HepG2 (cell line): Measurements from ENCODE around the gene THADA. TPM values are rescaled to one million over a fixed set of nuclear protein-coding genes. Genes with fewer than 3 reads are reported as not detected.

Experiments
- AHR ChIP-seq: IDR thresholded peaks from 2 replicates; pipeline ENCODE4 v1.6.1; 2018; ENCODE audit warnings: missing genetic modification reagents, missing compliant biosample characterization
- ATF7-NPFF ChIP-seq: sonication (generic); formaldehyde crosslinking; IDR thresholded peaks from 2 replicates; pipeline ENCODE4 v1.8.1; 2023; ENCODE audit warnings: mild to moderate bottlenecking, low read depth, missing genetic modification reagents, moderate library complexity
- BHLHE40 ChIP-seq: IDR thresholded peaks from 2 replicates; pipeline ENCODE4 v1.6.1; 2011; ENCODE audit warnings: low read length, improper control_type of control experiment
- CREB3 ChIP-seq: sonication (generic); formaldehyde crosslinking; IDR thresholded peaks from 2 replicates; pipeline ENCODE4 v1.5.0; 2020; ENCODE audit warnings: missing genetic modification reagents
- ELF3 ChIP-seq: IDR thresholded peaks from 2 replicates; pipeline ENCODE4 v1.6.1; 2016; ENCODE audit warnings: missing genetic modification reagents, missing compliant biosample characterization
- ELF4 ChIP-seq: sonication (generic); formaldehyde crosslinking; IDR thresholded peaks from 2 replicates; pipeline ENCODE4 v1.5.0; 2020; ENCODE audit warnings: missing genetic modification reagents, mild to moderate bottlenecking, moderate library complexity, borderline replicate concordance
- HMG20A ChIP-seq: IDR thresholded peaks from 2 replicates; pipeline ENCODE4 v1.6.1; 2016; ENCODE audit warnings: borderline replicate concordance
- IKZF1 ChIP-seq: fragments of 450-650 bp; IDR thresholded peaks from 2 replicates; pipeline ENCODE4 v1.7.1; 2016
- MED1 ChIP-seq: sonication (generic); formaldehyde crosslinking; IDR thresholded peaks from 2 replicates; pipeline ENCODE4 v1.4.0; 2020; ENCODE audit warnings: missing genetic modification reagents
- NCOA2 ChIP-seq: sonication (generic); formaldehyde crosslinking; IDR thresholded peaks from 2 replicates; pipeline ENCODE4 v1.8.0; 2022; ENCODE audit warnings: inconsistent platforms
- RBAK ChIP-seq: sonication (generic); formaldehyde crosslinking; IDR thresholded peaks from 2 replicates; pipeline ENCODE4 v1.5.1; 2020; ENCODE audit warnings: mild to moderate bottlenecking, missing genetic modification reagents
- RFXANK ChIP-seq: IDR thresholded peaks from 2 replicates; pipeline ENCODE4 v1.6.1; 2016
- RFXAP ChIP-seq: sonication (generic); formaldehyde crosslinking; IDR thresholded peaks from 2 replicates; pipeline ENCODE4 v1.4.0; 2020; ENCODE audit warnings: missing genetic modification reagents, borderline replicate concordance
- SNAPC4 ChIP-seq: sonication (generic); formaldehyde crosslinking; IDR thresholded peaks from 2 replicates; pipeline ENCODE4 v1.4.0; 2020; ENCODE audit warnings: mild to moderate bottlenecking, missing genetic modification reagents
- SPEN ChIP-seq: sonication (generic); formaldehyde crosslinking; IDR thresholded peaks from 2 replicates; pipeline ENCODE4 v1.5.1; 2020; ENCODE audit warnings: low read depth, mild to moderate bottlenecking, missing genetic modification reagents
- TRIM22 ChIP-seq: fragments of 450-650 bp; IDR thresholded peaks from 2 replicates; pipeline ENCODE4 v1.6.1; 2017
- XRCC5 ChIP-seq: fragments of 200-400 bp; formaldehyde crosslinking; optimal IDR thresholded peaks from 2 replicates; pipeline ENCODE3; 2017; ENCODE audit warnings: mild to moderate bottlenecking, low read length
- YEATS4 ChIP-seq: sonication (generic); formaldehyde crosslinking; IDR thresholded peaks from 2 replicates; pipeline ENCODE4 v1.4.0; 2020; ENCODE audit warnings: missing genetic modification reagents, borderline replicate concordance
- ZMYM4 ChIP-seq: sonication (generic); formaldehyde crosslinking; IDR thresholded peaks from 2 replicates; pipeline ENCODE4 v1.8.1; 2023; ENCODE audit warnings: mild to moderate bottlenecking, missing genetic modification reagents
- ZNF20 ChIP-seq: sonication (generic); formaldehyde crosslinking; IDR thresholded peaks from 2 replicates; pipeline ENCODE4 v1.4.0; 2020; ENCODE audit warnings: mild to moderate bottlenecking, moderate library complexity, missing genetic modification reagents
- ZNF317 ChIP-seq: sonication (generic); formaldehyde crosslinking; IDR thresholded peaks from 2 replicates; pipeline ENCODE4 v1.5.0; 2020; ENCODE audit warnings: mild to moderate bottlenecking, missing genetic modification reagents
- ZNF713 ChIP-seq: sonication (generic); formaldehyde crosslinking; IDR thresholded peaks from 2 replicates; pipeline ENCODE4 v1.4.0; 2020; ENCODE audit warnings: mild to moderate bottlenecking, missing genetic modification reagents
- ZNF782 ChIP-seq: sonication (generic); formaldehyde crosslinking; IDR thresholded peaks from 2 replicates; pipeline ENCODE4 v1.4.0; 2020; ENCODE audit warnings: missing genetic modification reagents, mild to moderate bottlenecking, borderline replicate concordance
- polyA plus RNA-seq, 8 experiments: library from polyadenylated mRNA; depleted of rRNA in 3 of 8; stranded (reverse) in 7 of 8; unstranded in 1 of 8; fragments of >200 nt; fragmentation: Illumina TruSeq in 4 of 8; extraction: Trizol in 4 of 8; gene quantifications; 2 replicates each; pipeline versions ENCODE4 v1.2.1 to v1.2.3, GENCODE V29; 2011 to 2016; ENCODE audit warnings: low read depth in 4 of 8, missing spikeins in 1 of 8, mixed read lengths in 1 of 8; ENCODE audit not compliant: insufficient read depth in 1 of 8
- total RNA-seq, 5 experiments: library from RNA; depleted of rRNA; stranded (reverse); fragments of >200 nt; fragmentation: Illumina TruSeq; extraction: Trizol; gene quantifications; 2 replicates each; pipeline ENCODE4 v1.2.3, GENCODE V29; 2016; ENCODE audit warnings: low read depth in 1 of 5

THADA gene
- total and polyA plus RNA-seq, 2 of the 13 experiments (the other 11 are each of a cell fraction or from before 2014, with no cell fraction given) = 12.7 to 21.7 TPM

DNA sequence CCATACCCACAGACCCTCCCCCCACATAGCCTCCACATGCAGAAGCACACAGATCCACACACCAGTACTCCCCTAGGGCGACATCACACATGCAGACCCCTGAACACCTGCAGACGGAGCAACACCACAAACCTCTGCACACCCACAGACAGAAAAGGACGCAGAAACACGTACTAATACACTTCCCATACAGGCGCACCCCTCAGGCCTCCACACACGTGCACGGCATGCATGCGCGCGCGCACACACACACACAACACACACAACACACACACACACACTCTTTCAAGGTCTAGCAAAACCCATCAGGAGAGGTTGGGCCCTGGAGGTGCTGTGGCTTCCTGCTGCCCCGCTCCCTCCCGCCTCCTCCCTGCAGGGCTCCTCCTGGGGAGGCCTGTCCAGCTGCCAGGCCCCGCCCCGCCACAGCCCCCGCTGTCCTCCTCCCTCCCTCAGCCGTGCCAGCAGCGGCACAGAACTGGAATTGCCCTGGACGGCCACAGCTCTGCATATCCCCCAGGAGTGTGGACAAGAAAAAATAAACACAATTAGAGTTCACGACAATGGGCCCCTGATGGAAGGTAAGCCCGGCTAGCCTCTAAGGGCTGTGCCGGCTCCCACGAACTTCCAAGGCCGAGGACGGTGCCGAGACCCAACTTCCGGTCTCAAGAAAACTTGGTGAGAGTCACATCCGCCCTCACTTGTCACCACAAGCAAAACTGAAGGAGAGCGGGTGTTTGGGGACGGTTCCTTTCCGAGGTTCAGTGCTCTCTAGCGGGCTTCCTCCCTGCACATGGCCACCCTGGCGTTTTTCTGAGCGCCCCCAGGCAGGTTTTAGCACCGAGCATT, 376.2 kb downstream of the THADA start (continued):
- peak; percentile 80 for TF ChIP-seq ZNF317 (CRISPR knock-in tag)
- TF ChIP-seq RFXANK = 0 out of 2 replicates have a peak, but pooled peaks have one; percentile 35
- TF ChIP-seq XRCC5 = no peak
- TF ChIP-seq YEATS4 (CRISPR knock-in tag) = peak; percentile 84
- peak; percentile 81 for TF ChIP-seq BHLHE40
- TF ChIP-seq ELF4 = 0 out of 2 replicates have a peak, but pooled peaks have one; percentile 62
- no peak; the same call in 1 of the 2 replicates for TF ChIP-seq ZNF782
- TF ChIP-seq CREB3 (CRISPR knock-in tag) = no peak
- no peak for TF ChIP-seq ZNF713 (CRISPR knock-in tag)
- peak; percentile 80 for TF ChIP-seq ATF7-NPFF (CRISPR knock-in tag)
- TF ChIP-seq SNAPC4 (CRISPR knock-in tag) = 0 out of 2 replicates have a peak, but pooled peaks have one; percentile 72
- 0 out of 2 replicates have a peak, but pooled peaks have one; percentile 59 for TF ChIP-seq AHR (CRISPR knock-in tag)
- no peak; the same call in 1 of the 2 replicates for TF ChIP-seq ELF3 (CRISPR knock-in tag)
- no peak; the same call in 1 of the 2 replicates for TF ChIP-seq IKZF1
- TF ChIP-seq TRIM22 = no peak
- no peak; the same call in 1 of the 2 replicates for TF ChIP-seq HMG20A (CRISPR knock-in tag)
- peak; percentile 76; the same call in 1 of the 2 replicates for TF ChIP-seq SPEN
- TF ChIP-seq RBAK (CRISPR knock-in tag) = no peak
- peak; percentile 82 for TF ChIP-seq ZMYM4 (CRISPR knock-in tag)
- TF ChIP-seq ZNF20 (CRISPR knock-in tag) = no peak; the same call in 1 of the 2 replicates
- peak; percentile 35; the same call in 1 of the 2 replicates for TF ChIP-seq NCOA2 (CRISPR knock-in tag)
- TF ChIP-seq MED1 = peak; percentile 75; the same call in 1 of the 2 replicates
- TF ChIP-seq RFXAP (CRISPR knock-in tag) = peak; percentile 85
